Esophagus muscularis mucosa (tissue), 4 donors: Measurements from ENCODE around the gene NEK11. TPM values are rescaled to one million over a fixed set of nuclear protein-coding genes. Genes with fewer than 3 reads are reported as not detected.

Source experiments
- DNase-seq: peaks from one replicate; pipeline ENCODE4 v3.0.0-alpha.2; 2017; ENCODE audit errors: extremely low spot score
- H3K27ac ChIP-seq, 4 donors: fragments of 200-600 bp; sonication (generic); replicated peaks in 1 of 4; 1 replicate in 3 of 4; 2 replicates in 1 of 4; pipeline ENCODE4 v1.5.1; 2016 to 2019; ENCODE audit warnings: mild to moderate bottlenecking in 1 of 4
- H3K27me3 ChIP-seq, 4 donors: fragments of 200-600 bp; sonication (generic); one replicate each; pipeline versions ENCODE4 v1.5.1 to v1.6.0; 2016 to 2019
- H3K36me3 ChIP-seq, 4 donors: fragments of 200-600 bp; sonication (generic); one replicate each; pipeline ENCODE4 v1.5.1; 2016 to 2019
- H3K4me1 ChIP-seq, 4 donors: fragments of 200-600 bp; sonication (generic); one replicate each; pipeline ENCODE4 v1.5.1; 2016 to 2019
- H3K4me3 ChIP-seq, 4 donors: fragments of 200-600 bp; sonication (generic); 1 replicate in 2 of 4; 2 replicates in 2 of 4; pipeline ENCODE4 v1.5.1; 2016 to 2019; ENCODE audit warnings: mild to moderate bottlenecking in 4 of 4, moderate library complexity in 1 of 4
- H3K9me3 ChIP-seq, 4 donors: fragments of 200-600 bp; sonication (generic); 1 replicate in 3 of 4; 2 replicates in 1 of 4; pipeline ENCODE4 v1.5.1; 2016 to 2019
- CTCF ChIP-seq, 3 experiments: fragments of 200-600 bp in 2 of 3; fragments of 450-650 bp in 1 of 3; sonication (generic) in 2 of 3; IDR thresholded peaks; one replicate each; pipeline ENCODE4 v1.5.1; 2017 to 2019; ENCODE audit warnings: antibody characterized with exemption in 3 of 3, mild to moderate bottlenecking in 2 of 3, moderate library complexity in 1 of 3
- EP300 ChIP-seq: sonication (generic); formaldehyde crosslinking; IDR thresholded peaks from one replicate; pipeline ENCODE4 v1.6.1; 2017; ENCODE audit warnings: antibody characterized with exemption
- POLR2A ChIP-seq: fragments of 450-650 bp; IDR thresholded peaks from one replicate; pipeline ENCODE4 v1.6.1; 2017; ENCODE audit warnings: antibody characterized with exemption, moderate library complexity, mild to moderate bottlenecking, low read depth
- POLR2AphosphoS5 ChIP-seq, 2 donors: sonication (generic); formaldehyde crosslinking; IDR thresholded peaks; one replicate each; pipeline ENCODE4 v1.6.1; 2017; ENCODE audit warnings: antibody characterized with exemption in 2 of 2
- WGBS: methylation state at CpG from one replicate; pipeline ENCODE4 v1.1.5; 2018; 5-methylcytosine and 5-hydroxymethylcytosine counted together
- intact Hi-C: fragments of 100-400 bp; cut with DNase I; formaldehyde crosslinking; loops from one replicate; pipeline ENCODE4 v1.15.1; 2023
- total RNA-seq, 4 donors: library from RNA; depleted of rRNA; stranded (reverse); fragments of >200 nt; gene quantifications; one replicate each; pipeline versions ENCODE4 v1.1.0 to v1.2.1, GENCODE V29; 2016

The NEK11 gene
- total RNA-seq, 4 donors from 2014 or later = 5.4 to 12.0 (median 6.8) TPM

- H3K27ac ChIP-seq = no peak overlapping the region
- 60% methylated on average over 1 of the region's 1 CpG for WGBS
- H3K9me3 ChIP-seq = no peaks in the 10 kb centered on the region
- H3K4me1 ChIP-seq = no peaks in the 10 kb centered on the region
- DNase-seq = no peak
- H3K4me3 ChIP-seq = no peak overlapping the region
- intact Hi-C loops = no loop called here
- H3K27me3 ChIP-seq = no peaks in the 10 kb centered on the region
- no peaks in the 10 kb centered on the region for H3K36me3 ChIP-seq
- no peak for TF ChIP-seq POLR2A
- no peak for TF ChIP-seq EP300
- TF ChIP-seq CTCF (IDR thresholded peaks at IDR 0.05) = no peak
- TF ChIP-seq POLR2AphosphoS5 (IDR thresholded peaks at IDR 0.05) = no peak
Measured at GRCh38 chr3:131275556-131275955, 248.9 kb downstream of the NEK11 start.

- no peaks in the 10 kb centered on the region for H3K27me3 ChIP-seq
- no peaks in the 10 kb centered on the region for H3K36me3 ChIP-seq
- intact Hi-C loops = no loop called here
- 94% methylated on average over 2 of the region's 2 CpGs for WGBS
- no peaks in the 10 kb centered on the region for H3K9me3 ChIP-seq
- DNase-seq = no peak
- H3K4me3 ChIP-seq = no peak overlapping the region
- no peak for TF ChIP-seq POLR2A
- TF ChIP-seq EP300 = no peak
- no peak for TF ChIP-seq CTCF (IDR thresholded peaks at IDR 0.05)
- H3K4me1 ChIP-seq = no peaks in the 10 kb centered on the region
- H3K27ac ChIP-seq = no peak overlapping the region
Measured at GRCh38 chr3:131277836-131278497, 251.3 kb downstream of the NEK11 start.

- intact Hi-C loops = no loop called here
- H3K9me3 ChIP-seq = no peaks in the 10 kb centered on the region
- no peaks in the 10 kb centered on the region for H3K4me1 ChIP-seq
- no peak overlapping the region for H3K27ac ChIP-seq
- 95% methylated on average over 2 of the region's 2 CpGs for WGBS
- no peak overlapping the region for H3K4me3 ChIP-seq
- no peak for DNase-seq
- H3K36me3 ChIP-seq = no peaks in the 10 kb centered on the region
- TF ChIP-seq CTCF (IDR thresholded peaks at IDR 0.05) (no peak), POLR2A (no peak), POLR2AphosphoS5 (IDR thresholded peaks at IDR 0.05) (no peak), EP300 (no peak)
- H3K27me3 ChIP-seq = no peaks in the 10 kb centered on the region
Measured at GRCh38 chr3:131279577-131279976, 252.9 kb downstream of the NEK11 start.

GRCh38 chr3:131282379-131282778 is 255.7 kb downstream of the NEK11 start:
- Histone ChIP-seq H3K4me1 (no peaks in the 10 kb centered on the region), H3K36me3 (no peaks in the 10 kb centered on the region), H3K27me3 (no peaks in the 10 kb centered on the region), H3K27ac (no peak overlapping the region), H3K9me3 (no peaks in the 10 kb centered on the region), H3K4me3 (no peak overlapping the region)
- WGBS = 48% methylated on average over 2 of the region's 2 CpGs
- intact Hi-C loops = no loop called here
- DNase-seq = no peak
- TF ChIP-seq POLR2AphosphoS5 (IDR thresholded peaks at IDR 0.05) (no peak), EP300 (no peak), POLR2A (no peak), CTCF (IDR thresholded peaks at IDR 0.05) (no peak)

GRCh38 chr3:131282967-131283366 is 256.3 kb downstream of the NEK11 start:
- no peaks in the 10 kb centered on the region for H3K9me3 ChIP-seq
- DNase-seq = no peak
- no peak overlapping the region for H3K27ac ChIP-seq
- intact Hi-C loops = no loop called here
- WGBS = 100% methylated on average over 1 of the region's 1 CpG
- no peaks in the 10 kb centered on the region for H3K27me3 ChIP-seq
- no peak overlapping the region for H3K4me3 ChIP-seq
- no peaks in the 10 kb centered on the region for H3K36me3 ChIP-seq
- no peaks in the 10 kb centered on the region for H3K4me1 ChIP-seq
- no peak for TF ChIP-seq POLR2AphosphoS5 (IDR thresholded peaks at IDR 0.05)
- no peak for TF ChIP-seq CTCF (IDR thresholded peaks at IDR 0.05)
- TF ChIP-seq EP300 = no peak
- TF ChIP-seq POLR2A = no peak
